Fibroblast of skin of left quadriceps (primary cell): ENCODE results near the gene WAS.
"Not testable (repeated sequence)": the region's sequence is repeated elsewhere in the genome, so short reads cannot be mapped to it uniquely, and the experiment has no call there.

Experiments used
- DNase-seq, 2 experiments: peaks; one replicate each; pipeline ENCODE4 v3.0.0-alpha.2; 2013; ENCODE audit warnings: low read depth in 2 of 2

Gene WAS

GRCh38 chrX:48683411-48683982 lies at the start of gene WAS:
Gene WAS (plus strand): TSS chrX:48683799. CDS start chrX:48683854, 55 bp downstream.
- DNase-seq = no peak

GRCh38 chrX:48636301-48636700 lies 47.3 kb upstream of the WAS start:
- no peak for DNase-seq

GRCh38 chrX:48636776-48637175 lies 46.8 kb upstream of the WAS start:
- no peak for DNase-seq

- DNase-seq = no peak
Observed at GRCh38 chrX:48645669-48646068, 37.9 kb upstream of the WAS start.

GRCh38 chrX:48648336-48648751 lies 35.3 kb upstream of the WAS start:
- peak; percentile 3 to 12 for DNase-seq

GRCh38 chrX:48649102-48649501 lies 34.5 kb upstream of the WAS start:
- no peak for DNase-seq

GRCh38 chrX:48652055-48652579 lies 31.5 kb upstream of the WAS start:
- not testable (repeated sequence) for DNase-seq

GRCh38 chrX:48654746-48655145 lies 28.9 kb upstream of the WAS start:
- DNase-seq = not testable (repeated sequence)

GRCh38 chrX:48659686-48660085 lies 23.9 kb upstream of the WAS start:
- not testable (repeated sequence) for DNase-seq

- DNase-seq = no peak
Observed at GRCh38 chrX:48663241-48663640, 20.4 kb upstream of the WAS start.

GRCh38 chrX:48664156-48664555 lies 19.4 kb upstream of the WAS start:
- DNase-seq = no peak

- no peak for DNase-seq
Observed at GRCh38 chrX:48665991-48666390, 17.6 kb upstream of the WAS start.

- DNase-seq = no peak
Observed at GRCh38 chrX:48666649-48667048, 16.9 kb upstream of the WAS start.

- DNase-seq = no peak
Observed at GRCh38 chrX:48667509-48667908, 16.1 kb upstream of the WAS start.

- not testable (repeated sequence) for DNase-seq
Observed at GRCh38 chrX:48668187-48668586, 15.4 kb upstream of the WAS start.

- DNase-seq = peak; percentile 58 to 61
Observed at GRCh38 chrX:48676106-48676892, 7.3 kb upstream of the WAS start.

- DNase-seq = no peak
Observed at GRCh38 chrX:48676893-48677270, 6.7 kb upstream of the WAS start.

- no peak for DNase-seq
Observed at GRCh38 chrX:48677516-48677915, 6.1 kb upstream of the WAS start.

GRCh38 chrX:48680467-48680866 lies 3.1 kb upstream of the WAS start:
- DNase-seq = not testable (repeated sequence)

- DNase-seq = not testable (repeated sequence)
Observed at GRCh38 chrX:48680925-48681324, 2.7 kb upstream of the WAS start.

GRCh38 chrX:48681539-48682183 lies 1.9 kb upstream of the WAS start:
- no peak for DNase-seq

- not testable (repeated sequence) for DNase-seq
Observed at GRCh38 chrX:48682795-48683194, 804 bp upstream of the WAS start.

- no peak for DNase-seq
Observed at GRCh38 chrX:48684134-48684533, 535 bp downstream of the WAS start.
